H1 (cell line): ENCODE data around the gene PLN. TPM values are rescaled to one million over a fixed set of nuclear protein-coding genes. Genes with fewer than 3 reads are reported as not detected.

ENCODE experiments used
- CTCF ChIA-PET: fragments of 300-600 bp; sonication (Branson Sonifier 250); formaldehyde crosslinking; loops from one replicate; lab custom pipeline; 2021; ENCODE audit not compliant: partially characterized antibody; lab: Charles Lee
- POLR2A ChIA-PET: fragments of 300-600 bp; sonication (Branson Sonifier 250); formaldehyde crosslinking; loops from one replicate; lab custom pipeline; 2021; ENCODE audit warnings: inconsistent platforms; ENCODE audit not compliant: partially characterized antibody; lab: Charles Lee
- DNase-seq, 2 experiments: peaks; one replicate each; pipeline versions ENCODE4 v3.0.0 to v3.0.0-alpha.2; 2010 to 2022; ENCODE audit warnings: low spot score in 2 of 2, low read depth in 1 of 2, mixed read lengths in 1 of 2
- FAIRE-seq: peaks from 2 replicates; lab custom pipeline; 2011; peaks lifted over from hg19 to GRCh38; lab: Jason Lieb, UNC
- H2AFZ ChIP-seq: 2 replicates; pipeline ENCODE4 v1.8.1; 2012; ENCODE audit warnings: low read length, inconsistent platforms
- H2AK5ac ChIP-seq: 2 replicates; pipeline ENCODE4 v1.6.1; 2013; ENCODE audit warnings: low read depth, low read length
- H2BK120ac ChIP-seq: replicated peaks from 2 replicates; pipeline ENCODE3; 2013; ENCODE audit warnings: low read depth, low read length, inconsistent platforms
- H2BK12ac ChIP-seq: 2 replicates; pipeline ENCODE4 v1.6.1; 2013; ENCODE audit warnings: low read depth, low read length
- H2BK15ac ChIP-seq: 2 replicates; pipeline ENCODE4 v1.6.1; 2013; ENCODE audit warnings: low read length
- H2BK20ac ChIP-seq: 2 replicates; pipeline ENCODE4 v1.6.1; 2013; ENCODE audit warnings: low read length
- H2BK5ac ChIP-seq: 2 replicates; pipeline ENCODE4 v1.6.1; 2013; ENCODE audit warnings: low read depth, low read length
- H3K14ac ChIP-seq: 2 replicates; pipeline ENCODE4 v1.6.1; 2013; ENCODE audit warnings: inconsistent platforms; ENCODE audit not compliant: insufficient read length
- H3K18ac ChIP-seq: 2 replicates; pipeline ENCODE4 v1.6.1; 2013; ENCODE audit warnings: low read length; ENCODE audit errors: extremely low read depth
- H3K23ac ChIP-seq: 2 replicates; pipeline ENCODE4 v1.6.1; 2013; ENCODE audit warnings: inconsistent platforms; ENCODE audit not compliant: insufficient read length
- H3K23me2 ChIP-seq: 2 replicates; pipeline ENCODE4 v1.6.1; 2013; ENCODE audit warnings: low read depth, low read length
- H3K27ac ChIP-seq: 2 replicates; pipeline ENCODE4 v1.6.1; 2011; ENCODE audit warnings: low read depth, low read length, inconsistent platforms
- H3K27me3 ChIP-seq, 4 experiments: replicated peaks in 1 of 4; 1 replicate in 1 of 4; 2 replicates in 3 of 4; pipeline versions ENCODE4 v1.6.1 to v1.8.1; 2011 to 2013; ENCODE audit warnings: low read length in 3 of 4, mild to moderate bottlenecking in 3 of 4, inconsistent platforms in 2 of 4, mixed read lengths in 2 of 4, moderate library complexity in 1 of 4; ENCODE audit not compliant: control insufficient read depth in 3 of 4, insufficient read depth in 3 of 4; ENCODE audit errors: extremely low read depth in 1 of 4
- H3K36me3 ChIP-seq, 4 experiments: 2 replicates each; pipeline versions ENCODE4 v1.6.1 to v1.8.1; 2011 to 2013; ENCODE audit warnings: mild to moderate bottlenecking in 4 of 4, low read length in 3 of 4, moderate library complexity in 2 of 4, control low read depth in 1 of 4, inconsistent platforms in 1 of 4; ENCODE audit not compliant: insufficient read depth in 4 of 4, control insufficient read depth in 2 of 4
- H3K4ac ChIP-seq: replicated peaks from 2 replicates; pipeline ENCODE3; 2013; ENCODE audit warnings: low read length, low read depth, mixed read lengths, inconsistent platforms; ENCODE audit not compliant: insufficient read length
- H3K4me1 ChIP-seq, 4 experiments: replicated peaks in 1 of 4; 1 replicate in 1 of 4; 2 replicates in 3 of 4; pipeline versions ENCODE4 v1.6.1 to v1.8.1; 2011 to 2013; ENCODE audit warnings: low read length in 3 of 4, inconsistent platforms in 2 of 4, mixed read lengths in 1 of 4; ENCODE audit not compliant: insufficient read depth in 4 of 4, control insufficient read depth in 3 of 4
- H3K4me2 ChIP-seq, 2 experiments: 2 replicates each; pipeline versions ENCODE4 v1.6.1 to v1.8.1; 2011 to 2013; ENCODE audit warnings: low read depth in 2 of 2, low read length in 2 of 2, control low read depth in 1 of 2, inconsistent platforms in 1 of 2, mild to moderate bottlenecking in 1 of 2; ENCODE audit not compliant: insufficient read depth in 1 of 2
- H3K4me3 ChIP-seq, 4 experiments: fragments of 200-600, 300-600 bp in 1 of 4; sonication (generic), shearing (Covaris generic), sonication (Bioruptor Twin) in 1 of 4; 2 replicates each; pipeline versions ENCODE4 v1.5.1 to v1.8.1; 2011 to 2016; ENCODE audit warnings: low read length in 4 of 4, low read depth in 3 of 4, control low read depth in 2 of 4, inconsistent platforms in 2 of 4, mild to moderate bottlenecking in 2 of 4, mixed read lengths in 1 of 4, moderate library complexity in 1 of 4; ENCODE audit not compliant: insufficient read depth in 2 of 4; ENCODE audit errors: extremely low read depth in 1 of 4
- H3K56ac ChIP-seq: replicated peaks from 2 replicates; pipeline ENCODE3; 2013; ENCODE audit warnings: low read depth, mild to moderate bottlenecking, mixed read lengths, low read length, inconsistent platforms; ENCODE audit not compliant: insufficient read length
- H3K79me1 ChIP-seq: 2 replicates; pipeline ENCODE4 v1.6.1; 2013; ENCODE audit warnings: low read depth, low read length, control low read depth
- H3K79me2 ChIP-seq, 2 experiments: 2 replicates each; pipeline versions ENCODE4 v1.6.1 to v1.8.1; 2012 to 2013; ENCODE audit warnings: low read length in 2 of 2, mild to moderate bottlenecking in 2 of 2, inconsistent platforms in 1 of 2; ENCODE audit not compliant: insufficient read depth in 2 of 2, control insufficient read depth in 1 of 2
- H3K9ac ChIP-seq, 4 experiments: replicated peaks in 1 of 4; 1 replicate in 1 of 4; 2 replicates in 3 of 4; pipeline versions ENCODE4 v1.6.1 to v1.8.1; 2011 to 2013; ENCODE audit warnings: low read depth in 3 of 4, low read length in 3 of 4, control low read depth in 2 of 4, mild to moderate bottlenecking in 2 of 4, moderate library complexity in 2 of 4, inconsistent platforms in 1 of 4; ENCODE audit errors: extremely low read depth in 1 of 4
- H3K9me3 ChIP-seq, 2 experiments: 2 replicates each; pipeline versions ENCODE4 v1.6.1 to v1.8.1; 2012 to 2013; ENCODE audit warnings: mild to moderate bottlenecking in 2 of 2, moderate library complexity in 2 of 2, control low read depth in 1 of 2, inconsistent platforms in 1 of 2, low read depth in 1 of 2, low read length in 1 of 2, mixed read lengths in 1 of 2; ENCODE audit not compliant: insufficient read depth in 2 of 2
- H4K20me1 ChIP-seq, 2 experiments: replicated peaks in 1 of 2; 2 replicates each; pipeline versions ENCODE3 to v1.8.1; 2011 to 2013; ENCODE audit warnings: inconsistent platforms in 2 of 2, low read length in 2 of 2, mild to moderate bottlenecking in 1 of 2; ENCODE audit not compliant: insufficient read depth in 2 of 2, control insufficient read depth in 1 of 2
- H4K5ac ChIP-seq: 2 replicates; pipeline ENCODE4 v1.6.1; 2013; ENCODE audit warnings: low read length, low read depth, mixed read lengths, inconsistent platforms; ENCODE audit not compliant: insufficient read length
- H4K8ac ChIP-seq: 2 replicates; pipeline ENCODE4 v1.8.0; 2013; ENCODE audit warnings: mild to moderate bottlenecking, moderate library complexity, low read length, inconsistent platforms; ENCODE audit not compliant: insufficient read depth; ENCODE audit errors: extremely low read depth
- H4K91ac ChIP-seq: replicated peaks from 2 replicates; pipeline ENCODE3; 2013; ENCODE audit warnings: low read length, mixed read lengths, inconsistent platforms; ENCODE audit not compliant: insufficient read length
- BACH1 ChIP-seq: IDR thresholded peaks from 2 replicates; pipeline ENCODE4 v1.6.1; 2012; ENCODE audit warnings: low read length, improper control_type of control experiment
- CBX5 ChIP-seq: fragments of 300-800, 300-1000 bp; sonication (generic); IDR thresholded peaks from 2 replicates; pipeline ENCODE4 v1.7.1; 2016; ENCODE audit warnings: antibody characterized with exemption, low read length, low read depth
- CEBPB ChIP-seq: IDR thresholded peaks from 2 replicates; pipeline ENCODE4 v1.6.1; 2012; ENCODE audit warnings: low read depth, low read length
- CHD1 ChIP-seq: IDR thresholded peaks from 2 replicates; pipeline ENCODE4 v1.6.1; 2012; ENCODE audit warnings: low read depth, low read length, improper control_type of control experiment
- GTF2F1 ChIP-seq: IDR thresholded peaks from 2 replicates; pipeline ENCODE4 v1.6.1; 2012; ENCODE audit warnings: low read depth, low read length, improper control_type of control experiment, borderline replicate concordance
- HDAC6 ChIP-seq: IDR thresholded peaks from one replicate; pipeline ENCODE4 v1.7.1; 2012; ENCODE audit warnings: low read depth, mild to moderate bottlenecking, inconsistent platforms, low read length, moderate library complexity
- KDM1A ChIP-seq: fragments of 200-600, 300-600 bp; sonication (generic); IDR thresholded peaks from 2 replicates; pipeline ENCODE4 v1.7.1; 2016; ENCODE audit warnings: mild to moderate bottlenecking, low read length, borderline replicate concordance
- KDM4A ChIP-seq: IDR thresholded peaks from one replicate; pipeline ENCODE4 v1.7.1; 2012; ENCODE audit warnings: low read depth, mild to moderate bottlenecking, moderate library complexity, low read length, inconsistent platforms; ENCODE audit not compliant: severe bottlenecking
- POLR2A ChIP-seq, 2 experiments: IDR thresholded peaks; 1 replicate in 1 of 2; 2 replicates in 1 of 2; pipeline ENCODE4 v1.6.1; 2011; ENCODE audit warnings: low read depth in 2 of 2, low read length in 2 of 2, mild to moderate bottlenecking in 2 of 2; ENCODE audit errors: control extremely low read depth in 1 of 2
- POU5F1 ChIP-seq: IDR thresholded peaks from 2 replicates; pipeline ENCODE4 v1.6.1; 2011; ENCODE audit warnings: low read depth, mild to moderate bottlenecking, low read length, moderate library complexity
- SRF ChIP-seq: IDR thresholded peaks from 2 replicates; pipeline ENCODE4 v1.6.1; 2011; ENCODE audit warnings: mild to moderate bottlenecking, low read depth, low read length, moderate library complexity
- YY1 ChIP-seq: IDR thresholded peaks from 2 replicates; pipeline ENCODE4 v1.6.1; 2011; ENCODE audit warnings: low read depth, mild to moderate bottlenecking, low read length
- ZNF274 ChIP-seq: IDR thresholded peaks from 2 replicates; pipeline ENCODE4 v1.7.0; 2012; ENCODE audit warnings: low read length, borderline replicate concordance; ENCODE audit errors: extremely low read depth
- WGBS, 2 experiments: shearing (Covaris generic) in 1 of 2; methylation state at CpG; one replicate each; pipeline versions ENCODE4 v1.1.6 to v1.1.7; 2013 to 2015; ENCODE audit warnings: low lambda C conversion rate in 2 of 2, mixed read lengths in 2 of 2, inconsistent platforms in 1 of 2, low coverage in 1 of 2, missing lambda C conversion rate in 1 of 2; ENCODE audit not compliant: insufficient replicate concordance in 2 of 2, insufficient coverage in 1 of 2, insufficient read length in 1 of 2; ENCODE audit errors: extremely low coverage in 1 of 2, missing lambda C conversion rate in 1 of 2; 5-methylcytosine and 5-hydroxymethylcytosine counted together
- polyA plus RNA-seq, 7 experiments: library from polyadenylated mRNA; depleted of rRNA in 3 of 7; stranded (reverse) in 5 of 7; unstranded in 2 of 7; fragments of >200 nt in 5 of 7; fragments of 200-250 nt in 2 of 7; gene quantifications; 1 replicate in 5 of 7; 2 replicates in 1 of 7; 4 replicates in 1 of 7; pipeline versions ENCODE4 v1.2.1 to v1.2.3, GENCODE V29; 2011 to 2013; ENCODE audit warnings: missing spikeins in 2 of 7, mixed read lengths in 2 of 7
- total RNA-seq: library from RNA; stranded (reverse); fragmentation: NEBNext Ultra II Directional; extraction: Animal tissue kit (Norgen Biotek cat#: 25700); gene quantifications from 2 replicates; pipeline ENCODE4 v1.2.1, GENCODE V29; 2021
- TF ChIP-seq, protein P1 (sequence below): IDR thresholded peaks from 2 replicates; pipeline ENCODE4 v1.6.1; 2011; ENCODE audit warnings: low read depth, mild to moderate bottlenecking, low read length; ENCODE audit not compliant: insufficient read depth

Gene PLN
- total and polyA plus RNA-seq, 2 of the 8 experiments (the other 6 are each of a cell fraction or from before 2014, with no cell fraction given): not detected

DNA sequence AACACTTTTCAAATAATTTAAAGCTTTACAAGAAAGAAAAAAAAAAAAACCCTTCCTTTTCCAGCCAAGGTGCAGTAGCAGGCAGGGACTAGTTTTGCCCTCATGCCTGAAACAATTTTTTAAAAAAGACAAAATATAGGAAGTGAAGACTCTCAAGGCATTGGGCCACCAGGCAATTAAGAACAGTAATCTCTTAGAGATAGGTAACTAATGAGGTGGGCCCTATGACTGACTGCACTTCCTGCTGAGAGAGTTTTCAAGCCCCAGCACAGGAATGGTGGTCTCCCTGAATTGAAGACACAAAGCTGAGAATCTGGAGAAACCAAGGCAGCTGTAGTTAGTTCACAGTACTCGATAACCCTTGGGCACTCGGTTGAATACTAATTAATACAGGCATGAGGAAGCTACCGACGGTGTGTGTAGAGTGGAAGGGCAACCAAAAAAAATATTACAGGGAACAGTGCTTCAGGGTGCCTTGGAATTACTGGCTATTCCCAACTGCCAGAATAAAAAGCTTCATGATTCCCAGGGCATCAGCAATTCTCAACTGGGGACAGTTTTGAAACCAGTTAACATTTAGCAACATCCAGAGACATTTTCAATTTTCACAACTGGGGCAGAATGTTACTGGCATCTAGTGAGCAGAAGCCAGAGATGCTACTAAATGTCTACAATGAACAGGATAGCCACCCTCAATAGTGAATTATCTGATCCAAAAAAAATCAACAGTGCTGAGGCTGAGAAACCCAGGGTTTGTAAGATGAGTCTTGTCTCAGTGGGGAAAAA, 36.0 kb upstream of the PLN start:
- H3K23ac ChIP-seq: no peak overlapping the region
- H3K14ac ChIP-seq: no peak overlapping the region
- FAIRE-seq: no peak
- no peaks in the 10 kb centered on the region; a peak in 1 of 4 replicates for H3K79me2 ChIP-seq
- no peak overlapping the region for H2BK20ac ChIP-seq
- no peak overlapping the region for H2BK120ac ChIP-seq
- POLR2A ChIA-PET: no interaction called here
- H4K8ac ChIP-seq: no peak overlapping the region
- no peak overlapping the region for H2BK15ac ChIP-seq
- no peak overlapping the region for H2AFZ ChIP-seq
- H3K4me2 ChIP-seq: no peak overlapping the region
- no peak overlapping the region for H2BK5ac ChIP-seq
- H3K56ac ChIP-seq: no peak overlapping the region
- no peaks in the 10 kb centered on the region for H3K9me3 ChIP-seq
- no peaks in the 10 kb centered on the region for H3K36me3 ChIP-seq
- no peak overlapping the region for H2AK5ac ChIP-seq
- no peak overlapping the region for H3K9ac ChIP-seq
- no peak overlapping the region for H4K5ac ChIP-seq
- no peak overlapping the region for H3K27ac ChIP-seq
- H3K27me3 ChIP-seq: no peaks in the 10 kb centered on the region
- no peak overlapping the region for H3K4ac ChIP-seq
- no peak overlapping the region for H2BK12ac ChIP-seq
- H3K23me2 ChIP-seq: no peaks in the 10 kb centered on the region
- WGBS, 2 experiments: 92% methylated on average over 4 of the region's 4 CpGs; no CpG with 5 or more reads in 1 of the 2 experiments
- no peaks in the 10 kb centered on the region for H4K20me1 ChIP-seq
- no peaks in the 10 kb centered on the region for H3K79me1 ChIP-seq
- CTCF ChIA-PET: interaction anchor here (0.6 to 5.2 kb wide), 10 partner anchors 8 to 242 kb away, joined by 3 to 52 read pairs (median 3); partner anchors contain the start of gene PLN
- DNase-seq: no peak
- H4K91ac ChIP-seq: no peak overlapping the region
- peaks cover 0 to 4% (median 0%) of the 10 kb centered on the region in 4 experiments; a peak in 1 of 7 replicates for H3K4me1 ChIP-seq
- H3K4me3 ChIP-seq: no peak overlapping the region
- H3K18ac ChIP-seq: no peak overlapping the region
- TF ChIP-seq ZNF274 (no peak), HDAC6 (no peak), CEBPB (no peak), SRF (no peak), POU5F1 (no peak), KDM4A (no peak), YY1 (no peak), BACH1 (no peak), KDM1A (no peak), GTF2F1 (no peak), CBX5 (no peak), POLR2A (IDR thresholded peaks at IDR 0.05; ENCODE audit: control extremely low read depth in 1 of 2, low read depth in 2 of 2, low read length in 2 of 2) (no peak), CHD1 (no peak)
- TF ChIP-seq, protein P1, sequence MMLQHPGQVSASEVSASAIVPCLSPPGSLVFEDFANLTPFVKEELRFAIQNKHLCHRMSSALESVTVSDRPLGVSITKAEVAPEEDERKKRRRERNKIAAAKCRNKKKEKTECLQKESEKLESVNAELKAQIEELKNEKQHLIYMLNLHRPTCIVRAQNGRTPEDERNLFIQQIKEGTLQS: no peak
